GM23338 (cell line): Measurements from ENCODE around the gene CNPY1. TPM values are rescaled to one million over a fixed set of nuclear protein-coding genes. Genes with fewer than 3 reads are reported as not detected.
"Not testable (repeated sequence)": the region's sequence is repeated elsewhere in the genome, so short reads cannot be mapped to it uniquely, and the experiment has no call there.

Experiments
- ATAC-seq: fragments of 200-7000 bp; cut with Tn5 transposase; 3 replicates; pipeline ENCODE4 v1.9.1; 2020
- DNase-seq: peaks from one replicate; pipeline ENCODE4 v3.0.0-alpha.2; 2015; ENCODE audit warnings: low spot score
- H2AFZ ChIP-seq: fragments of 200-600 bp; sonication (generic); 2 replicates; pipeline ENCODE4 v1.8.0; 2016; ENCODE audit warnings: antibody characterized with exemption, mild to moderate bottlenecking, moderate library complexity
- H3F3A ChIP-seq: fragments of 200-600 bp; sonication (generic); replicated peaks from 2 replicates; pipeline ENCODE4 v1.8.0; 2017; ENCODE audit warnings: antibody characterized with exemption, mixed run types, low read depth
- H3K27ac ChIP-seq: fragments of 200-600 bp; sonication (generic); 2 replicates; pipeline ENCODE4 v1.6.1; 2016; ENCODE audit warnings: low read depth
- H3K27me3 ChIP-seq: fragments of 200-600 bp; sonication (generic); 2 replicates; pipeline ENCODE4 v1.8.0; 2016; ENCODE audit warnings: mild to moderate bottlenecking, mixed run types, moderate library complexity; ENCODE audit not compliant: insufficient read depth
- H3K36me3 ChIP-seq: fragments of 200-600 bp; sonication (generic); 2 replicates; pipeline ENCODE4 v1.8.0; 2016; ENCODE audit warnings: mild to moderate bottlenecking; ENCODE audit not compliant: insufficient read depth
- H3K4me1 ChIP-seq: fragments of 200-600 bp; sonication (generic); 2 replicates; pipeline ENCODE4 v1.8.0; 2016; ENCODE audit warnings: mild to moderate bottlenecking, moderate library complexity; ENCODE audit not compliant: insufficient read depth
- H3K4me2 ChIP-seq: fragments of 200-600 bp; sonication (generic); 2 replicates; pipeline ENCODE4 v1.7.1; 2017; ENCODE audit warnings: mixed run types
- H3K4me3 ChIP-seq: fragments of 200-600 bp; sonication (generic); 2 replicates; pipeline ENCODE4 v1.6.1; 2016; ENCODE audit warnings: mixed run types
- H3K79me2 ChIP-seq: fragments of 200-600 bp; sonication (generic); replicated peaks from 2 replicates; pipeline ENCODE4 v1.8.0; 2017; ENCODE audit warnings: mild to moderate bottlenecking; ENCODE audit not compliant: insufficient read depth
- H3K9me2 ChIP-seq: fragments of 200-600 bp; sonication (generic); 2 replicates; pipeline ENCODE4 v1.8.0; 2017; ENCODE audit not compliant: insufficient read depth
- H4K20me1 ChIP-seq: fragments of 200-600 bp; sonication (generic); replicated peaks from 2 replicates; pipeline ENCODE4 v1.8.0; 2017; ENCODE audit warnings: mild to moderate bottlenecking; ENCODE audit not compliant: insufficient read depth
- H3K27ac Mint-ChIP-seq: 2 replicates; pipeline ENCODE4 v1.8.0; 2020; ENCODE audit warnings: inconsistent platforms, mild to moderate bottlenecking, moderate library complexity, mixed read lengths
- H3K27me3 Mint-ChIP-seq: 3 replicates; pipeline ENCODE4 v1.8.0; 2022; ENCODE audit warnings: low read depth, mild to moderate bottlenecking, moderate library complexity, mixed read lengths, inconsistent platforms; ENCODE audit not compliant: insufficient read depth, poor library complexity
- H3K36me3 Mint-ChIP-seq: 3 replicates; pipeline ENCODE4 v1.8.0; 2021; ENCODE audit warnings: low read depth, mild to moderate bottlenecking, inconsistent platforms, moderate library complexity, mixed read lengths
- H3K4me1 Mint-ChIP-seq: 3 replicates; pipeline ENCODE4 v1.8.0; 2020; ENCODE audit warnings: mild to moderate bottlenecking, inconsistent platforms, mixed read lengths
- H3K4me3 Mint-ChIP-seq: 3 replicates; pipeline ENCODE4 v1.8.0; 2021; ENCODE audit warnings: moderate library complexity, mild to moderate bottlenecking, inconsistent platforms, mixed read lengths
- H3K9me3 Mint-ChIP-seq: 3 replicates; pipeline ENCODE4 v1.8.0; 2020; ENCODE audit warnings: moderate library complexity, mild to moderate bottlenecking, inconsistent platforms, mixed read lengths
- CREB1 ChIP-seq: fragments of 250-450 bp; sonication (Bioruptor Pico); IDR thresholded peaks from 2 replicates; pipeline ENCODE4 v1.5.0; 2020; ENCODE audit warnings: low read depth, mild to moderate bottlenecking, moderate library complexity
- EZH2 ChIP-seq: fragments of 200-600 bp; sonication (generic); IDR thresholded peaks from one replicate; pipeline ENCODE4 v1.8.0; 2017; ENCODE audit warnings: antibody characterized with exemption, mild to moderate bottlenecking, low read depth; ENCODE audit not compliant: unreplicated experiment
- EZH2phosphoT487 ChIP-seq: fragments of 200-600 bp; sonication (generic); IDR thresholded peaks from one replicate; pipeline ENCODE4 v1.8.1; 2018; ENCODE audit warnings: antibody characterized with exemption; ENCODE audit not compliant: unreplicated experiment
- JUNB ChIP-seq: IDR thresholded peaks from one replicate; pipeline ENCODE4 v1.6.1; 2016; ENCODE audit warnings: antibody characterized with exemption; ENCODE audit not compliant: unreplicated experiment
- NANOG ChIP-seq: IDR thresholded peaks from 2 replicates; pipeline ENCODE4 v1.6.1; 2016; ENCODE audit warnings: antibody characterized with exemption, borderline replicate concordance
- POLR2AphosphoS5 ChIP-seq: IDR thresholded peaks from 2 replicates; pipeline ENCODE4 v1.6.1; 2016; ENCODE audit warnings: antibody characterized with exemption, low read depth
- ZNF331 ChIP-seq: fragments of 250-450 bp; sonication (Bioruptor Pico); IDR thresholded peaks from 2 replicates; pipeline ENCODE4 v1.5.0; 2020; ENCODE audit warnings: low read depth, mild to moderate bottlenecking, moderate library complexity
- long read RNA-seq: library from polyadenylated mRNA; unstranded; transcript quantifications from one replicate; pipeline ENCODE4 v2.0.0, GENCODE V29; 2020; ENCODE audit not compliant: unreplicated experiment
- polyA plus RNA-seq: library from polyadenylated mRNA; unstranded; fragments of >200 nt; fragmentation: Nextera tagmentation; extraction: Ambion mirVana; gene quantifications from 2 replicates; pipeline ENCODE4 v1.2.1, GENCODE V29; 2016
- total RNA-seq: library from RNA; depleted of rRNA; stranded (reverse); fragments of >200 nt; shearing (Covaris generic); gene quantifications from 2 replicates; pipeline ENCODE4 v1.2.3, GENCODE V29; 2014; rRNA removed
- TF ChIP-seq, protein P1 (sequence below): fragments of 250-450 bp; sonication (Bioruptor Pico); IDR thresholded peaks from 2 replicates; pipeline ENCODE4 v1.5.0; 2020; ENCODE audit warnings: mild to moderate bottlenecking, moderate library complexity

Gene CNPY1
- total RNA-seq (0.31 TPM in 1 of 2 replicates, not detected in the other), polyA plus RNA-seq (not detected in 2 replicates)
- long read RNA-seq: 0 reads

DNA sequence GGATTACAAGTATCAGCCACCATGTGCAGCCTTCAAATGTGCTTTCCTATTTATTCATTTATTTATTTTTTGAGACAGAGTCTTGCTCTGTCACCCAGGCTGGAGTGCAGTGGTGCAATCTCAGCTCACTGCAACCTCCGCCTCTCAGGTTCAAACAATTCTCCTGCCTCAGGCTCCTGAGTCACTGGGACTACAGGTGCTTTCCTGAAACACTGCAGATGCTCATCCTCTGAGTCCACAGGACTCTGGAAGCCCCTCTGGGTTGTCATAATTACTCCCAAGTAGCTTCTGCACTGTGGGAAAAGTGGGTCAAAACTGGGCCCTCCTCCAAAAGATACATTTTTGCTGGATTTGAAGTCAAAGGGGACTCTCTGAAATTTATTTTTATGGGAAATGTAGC lies at the start of gene CNPY1:
Gene CNPY1 (minus strand): TSS at position 111 of the 400 bp plus-strand sequence. CDS start 630 bp downstream, outside the sequence.
- not testable (repeated sequence) for DNase-seq, H4K20me1 ChIP-seq, H3K79me2 ChIP-seq, H3K4me3 Mint-ChIP-seq, H3K4me1 ChIP-seq, H3F3A ChIP-seq, H3K27me3 ChIP-seq, H3K9me2 ChIP-seq, H3K9me3 Mint-ChIP-seq, H3K36me3 Mint-ChIP-seq, H3K27ac Mint-ChIP-seq, H3K4me2 ChIP-seq, H3K4me3 ChIP-seq, H3K27ac ChIP-seq, H3K36me3 ChIP-seq, ATAC-seq, H2AFZ ChIP-seq
- Mint-ChIP-seq H3K4me1 (peaks cover 11% of the 10 kb centered on the region), H3K27me3 (peaks cover 15% of the 10 kb centered on the region)

GRCh38 chr7:155594961-155595366 lies 48.6 kb upstream of the CNPY1 start:
- H3K9me2 ChIP-seq: no peaks in the 10 kb centered on the region
- no peak overlapping the region for H3K4me2 ChIP-seq
- H3K9me3 Mint-ChIP-seq: no peaks in the 10 kb centered on the region
- no peak overlapping the region for H2AFZ ChIP-seq
- ATAC-seq (peak; percentile 75), DNase-seq (peak; percentile 65)
- no peaks in the 10 kb centered on the region for H3F3A ChIP-seq
- no peaks in the 10 kb centered on the region for H4K20me1 ChIP-seq
- H3K36me3 Mint-ChIP-seq: no peaks in the 10 kb centered on the region
- H3K4me3 Mint-ChIP-seq: no peak overlapping the region
- 0 out of 2 replicates have a peak, but pooled peaks cover 9% of the 10 kb centered on the region for H3K4me1 ChIP-seq
- H3K36me3 ChIP-seq: no peaks in the 10 kb centered on the region
- peaks cover 34% of the 10 kb centered on the region for H3K4me1 Mint-ChIP-seq
- H3K27me3 ChIP-seq: no peaks in the 10 kb centered on the region
- TF ChIP-seq ZNF331 (CRISPR knock-in tag) (no peak), CREB1 (CRISPR knock-in tag) (0 out of 2 replicates have a peak, but pooled peaks have one; percentile 47)
- H3K4me3 ChIP-seq: no peak overlapping the region
- peaks cover 10% of the 10 kb centered on the region for H3K27me3 Mint-ChIP-seq
- no peak overlapping the region for H3K27ac ChIP-seq
- peak overlapping the region; percentile 69; the same call in 1 of the 2 replicates for H3K27ac Mint-ChIP-seq
- no peaks in the 10 kb centered on the region for H3K79me2 ChIP-seq

GRCh38 chr7:155594163-155594732 lies 47.9 kb upstream of the CNPY1 start:
- no peak overlapping the region for H3K4me3 Mint-ChIP-seq
- H3K9me2 ChIP-seq: no peaks in the 10 kb centered on the region
- H3K9me3 Mint-ChIP-seq: no peaks in the 10 kb centered on the region
- H3K36me3 Mint-ChIP-seq: no peaks in the 10 kb centered on the region
- H3K27me3 ChIP-seq: no peaks in the 10 kb centered on the region
- H3K4me1 ChIP-seq: 0 out of 2 replicates have a peak, but pooled peaks cover 9% of the 10 kb centered on the region
- H3K4me1 Mint-ChIP-seq: peaks cover 34% of the 10 kb centered on the region
- H3K4me2 ChIP-seq: no peak overlapping the region
- H3K4me3 ChIP-seq: no peak overlapping the region
- H3K27ac ChIP-seq: no peak overlapping the region
- H3K27ac Mint-ChIP-seq: peak overlapping the region; percentile 14; the same call in 1 of the 2 replicates
- no peaks in the 10 kb centered on the region for H4K20me1 ChIP-seq
- ATAC-seq (no peak), DNase-seq (no peak)
- peaks cover 7% of the 10 kb centered on the region for H3K27me3 Mint-ChIP-seq
- H3F3A ChIP-seq: no peaks in the 10 kb centered on the region
- H3K36me3 ChIP-seq: no peaks in the 10 kb centered on the region
- H2AFZ ChIP-seq: no peak overlapping the region
- no peaks in the 10 kb centered on the region for H3K79me2 ChIP-seq
- no peak for TF ChIP-seq EZH2phosphoT487
- TF ChIP-seq POLR2AphosphoS5: no peak
- no peak for TF ChIP-seq NANOG
- TF ChIP-seq, protein P1, sequence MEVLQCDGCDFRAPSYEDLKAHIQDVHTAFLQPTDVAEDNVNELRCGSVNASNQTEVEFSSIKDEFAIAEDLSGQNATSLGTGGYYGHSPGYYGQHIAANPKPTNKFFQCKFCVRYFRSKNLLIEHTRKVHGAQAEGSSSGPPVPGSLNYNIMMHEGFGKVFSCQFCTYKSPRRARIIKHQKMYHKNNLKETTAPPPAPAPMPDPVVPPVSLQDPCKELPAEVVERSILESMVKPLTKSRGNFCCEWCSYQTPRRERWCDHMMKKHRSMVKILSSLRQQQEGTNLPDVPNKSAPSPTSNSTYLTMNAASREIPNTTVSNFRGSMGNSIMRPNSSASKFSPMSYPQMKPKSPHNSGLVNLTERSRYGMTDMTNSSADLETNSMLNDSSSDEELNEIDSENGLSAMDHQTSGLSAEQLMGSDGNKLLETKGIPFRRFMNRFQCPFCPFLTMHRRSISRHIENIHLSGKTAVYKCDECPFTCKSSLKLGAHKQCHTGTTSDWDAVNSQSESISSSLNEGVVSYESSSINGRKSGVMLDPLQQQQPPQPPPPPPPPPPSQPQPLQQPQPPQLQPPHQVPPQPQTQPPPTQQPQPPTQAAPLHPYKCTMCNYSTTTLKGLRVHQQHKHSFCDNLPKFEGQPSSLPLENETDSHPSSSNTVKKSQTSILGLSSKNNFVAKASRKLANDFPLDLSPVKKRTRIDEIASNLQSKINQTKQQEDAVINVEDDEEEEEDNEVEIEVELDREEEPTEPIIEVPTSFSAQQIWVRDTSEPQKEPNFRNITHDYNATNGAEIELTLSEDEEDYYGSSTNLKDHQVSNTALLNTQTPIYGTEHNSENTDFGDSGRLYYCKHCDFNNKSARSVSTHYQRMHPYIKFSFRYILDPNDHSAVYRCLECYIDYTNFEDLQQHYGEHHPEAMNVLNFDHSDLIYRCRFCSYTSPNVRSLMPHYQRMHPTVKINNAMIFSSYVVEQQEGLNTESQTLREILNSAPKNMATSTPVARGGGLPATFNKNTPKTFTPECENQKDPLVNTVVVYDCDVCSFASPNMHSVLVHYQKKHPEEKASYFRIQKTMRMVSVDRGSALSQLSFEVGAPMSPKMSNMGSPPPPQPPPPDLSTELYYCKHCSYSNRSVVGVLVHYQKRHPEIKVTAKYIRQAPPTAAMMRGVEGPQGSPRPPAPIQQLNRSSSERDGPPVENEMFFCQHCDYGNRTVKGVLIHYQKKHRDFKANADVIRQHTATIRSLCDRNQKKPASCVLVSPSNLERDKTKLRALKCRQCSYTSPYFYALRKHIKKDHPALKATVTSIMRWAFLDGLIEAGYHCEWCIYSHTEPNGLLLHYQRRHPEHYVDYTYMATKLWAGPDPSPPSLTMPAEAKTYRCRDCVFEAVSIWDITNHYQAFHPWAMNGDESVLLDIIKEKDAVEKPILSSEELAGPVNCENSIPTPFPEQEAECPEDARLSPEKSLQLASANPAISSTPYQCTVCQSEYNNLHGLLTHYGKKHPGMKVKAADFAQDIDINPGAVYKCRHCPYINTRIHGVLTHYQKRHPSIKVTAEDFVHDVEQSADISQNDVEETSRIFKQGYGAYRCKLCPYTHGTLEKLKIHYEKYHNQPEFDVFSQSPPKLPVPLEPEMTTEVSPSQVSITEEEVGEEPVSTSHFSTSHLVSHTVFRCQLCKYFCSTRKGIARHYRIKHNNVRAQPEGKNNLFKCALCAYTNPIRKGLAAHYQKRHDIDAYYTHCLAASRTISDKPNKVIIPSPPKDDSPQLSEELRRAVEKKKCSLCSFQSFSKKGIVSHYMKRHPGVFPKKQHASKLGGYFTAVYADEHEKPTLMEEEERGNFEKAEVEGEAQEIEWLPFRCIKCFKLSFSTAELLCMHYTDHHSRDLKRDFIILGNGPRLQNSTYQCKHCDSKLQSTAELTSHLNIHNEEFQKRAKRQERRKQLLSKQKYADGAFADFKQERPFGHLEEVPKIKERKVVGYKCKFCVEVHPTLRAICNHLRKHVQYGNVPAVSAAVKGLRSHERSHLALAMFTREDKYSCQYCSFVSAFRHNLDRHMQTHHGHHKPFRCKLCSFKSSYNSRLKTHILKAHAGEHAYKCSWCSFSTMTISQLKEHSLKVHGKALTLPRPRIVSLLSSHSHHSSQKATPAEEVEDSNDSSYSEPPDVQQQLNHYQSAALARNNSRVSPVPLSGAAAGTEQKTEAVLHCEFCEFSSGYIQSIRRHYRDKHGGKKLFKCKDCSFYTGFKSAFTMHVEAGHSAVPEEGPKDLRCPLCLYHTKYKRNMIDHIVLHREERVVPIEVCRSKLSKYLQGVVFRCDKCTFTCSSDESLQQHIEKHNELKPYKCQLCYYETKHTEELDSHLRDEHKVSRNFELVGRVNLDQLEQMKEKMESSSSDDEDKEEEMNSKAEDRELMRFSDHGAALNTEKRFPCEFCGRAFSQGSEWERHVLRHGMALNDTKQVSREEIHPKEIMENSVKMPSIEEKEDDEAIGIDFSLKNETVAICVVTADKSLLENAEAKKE (CRISPR knock-in tag): no peak
- no peak for TF ChIP-seq EZH2
- TF ChIP-seq JUNB: no peak
- no peak for TF ChIP-seq CREB1 (CRISPR knock-in tag)
